ENCODE data around the gene CAMK2G.

Gene CAMK2G

GRCh38 chr10:73865459-73866442, 8.6 kb downstream of the CAMK2G start:
- no peak overlapping the region for H3K4me3 ChIP-seq (ENCODE audit: low read depth, low read length)

GRCh38 chr10:73865107-73865458, 9.3 kb downstream of the CAMK2G start:
- no peak overlapping the region for H3K4me3 ChIP-seq (ENCODE audit: low read depth, low read length)

GRCh38 chr10:73864229-73864628, 10.1 kb downstream of the CAMK2G start:
- no peak overlapping the region for H3K4me3 ChIP-seq (ENCODE audit: low read depth, low read length)

GRCh38 chr10:73863039-73863817, 11.1 kb downstream of the CAMK2G start:
- H3K4me3 ChIP-seq (ENCODE audit: low read depth, low read length), result no peak overlapping the region

GRCh38 chr10:73862011-73862410, 12.3 kb downstream of the CAMK2G start:
- H3K4me3 ChIP-seq (ENCODE audit: low read depth, low read length), result no peak overlapping the region

- H3K4me3 ChIP-seq (ENCODE audit: low read depth, low read length), result no peak overlapping the region
Observed at GRCh38 chr10:73859784-73860491, 14.4 kb downstream of the CAMK2G start.

GRCh38 chr10:73859428-73859783, 14.9 kb downstream of the CAMK2G start:
- H3K4me3 ChIP-seq (ENCODE audit: low read depth, low read length), result no peak overlapping the region

GRCh38 chr10:73858750-73859427, 15.5 kb downstream of the CAMK2G start:
- no peak overlapping the region for H3K4me3 ChIP-seq (ENCODE audit: low read depth, low read length)

GRCh38 chr10:73858013-73858708, 16.2 kb downstream of the CAMK2G start:
- no peak overlapping the region for H3K4me3 ChIP-seq (ENCODE audit: low read depth, low read length)

GRCh38 chr10:73857446-73857845, 16.9 kb downstream of the CAMK2G start:
- no peak overlapping the region for H3K4me3 ChIP-seq (ENCODE audit: low read depth, low read length)

GRCh38 chr10:73856261-73856660, 18.1 kb downstream of the CAMK2G start:
- H3K4me3 ChIP-seq (ENCODE audit: low read depth, low read length), result no peak overlapping the region

GRCh38 chr10:73855413-73855812, 18.9 kb downstream of the CAMK2G start:
- no peak overlapping the region for H3K4me3 ChIP-seq (ENCODE audit: low read depth, low read length)

- no peak overlapping the region for H3K4me3 ChIP-seq (ENCODE audit: low read depth, low read length)
Observed at GRCh38 chr10:73854310-73854709, 20.0 kb downstream of the CAMK2G start.

GRCh38 chr10:73853196-73853595, 21.2 kb downstream of the CAMK2G start:
- H3K4me3 ChIP-seq (ENCODE audit: low read depth, low read length), result no peak overlapping the region

- H3K4me3 ChIP-seq (ENCODE audit: low read depth, low read length), result no peak overlapping the region
Observed at GRCh38 chr10:73850863-73851461, 23.4 kb downstream of the CAMK2G start.

- H3K4me3 ChIP-seq (ENCODE audit: low read depth, low read length), result no peak overlapping the region
Observed at GRCh38 chr10:73850211-73850610, 24.1 kb downstream of the CAMK2G start.

- no peak overlapping the region for H3K4me3 ChIP-seq (ENCODE audit: low read depth, low read length)
Observed at GRCh38 chr10:73848821-73849489, 25.4 kb downstream of the CAMK2G start.

- no peak overlapping the region for H3K4me3 ChIP-seq (ENCODE audit: low read depth, low read length)
Observed at GRCh38 chr10:73847031-73847430, 27.3 kb downstream of the CAMK2G start.

- no peak overlapping the region for H3K4me3 ChIP-seq (ENCODE audit: low read depth, low read length)
Observed at GRCh38 chr10:73843261-73843660, 31.1 kb downstream of the CAMK2G start.

All from iPS-11a (cell line).